ENCODE measurements around the gene RHNO1.

The RHNO1 gene

DNA sequence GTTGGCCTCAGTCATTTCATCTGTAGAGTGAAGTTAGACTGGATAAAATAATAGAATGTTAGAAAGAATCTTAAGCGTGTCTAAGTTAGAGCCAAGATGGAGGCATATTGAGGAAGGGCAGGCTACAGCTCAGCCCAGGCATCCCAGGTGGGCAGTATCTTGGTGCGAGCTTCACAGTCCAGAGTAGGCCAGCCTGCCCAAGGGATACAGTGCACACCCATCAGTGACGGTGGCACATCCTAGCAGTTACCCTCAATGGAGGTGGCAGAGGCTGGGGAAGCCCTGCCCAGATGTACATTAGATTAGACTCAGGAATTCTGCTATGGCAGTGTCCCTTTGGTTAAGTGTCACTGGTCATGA, 35.2 kb downstream of the RHNO1 start:
- no peak for DNase-seq

DNA sequence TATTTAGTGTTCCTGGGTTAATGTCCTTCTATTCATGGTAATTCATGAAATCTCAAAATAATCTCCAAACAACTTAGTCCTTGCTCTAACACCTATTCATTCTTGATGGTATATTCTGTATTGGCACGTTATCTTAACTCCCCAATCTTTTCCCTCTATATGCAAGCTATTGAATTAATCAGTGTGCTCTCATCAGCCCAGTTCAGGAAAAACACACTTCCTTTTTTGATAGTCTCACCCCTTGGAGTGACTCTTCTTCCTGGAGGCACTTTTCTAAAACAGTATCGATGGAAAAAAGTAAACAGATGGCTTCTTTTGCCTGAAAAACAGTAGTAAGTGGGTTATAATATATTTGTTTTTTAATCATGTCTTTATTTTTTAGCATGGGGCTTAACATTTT, 42.2 kb downstream of the RHNO1 start:
- DNase-seq, result no peak

DNA sequence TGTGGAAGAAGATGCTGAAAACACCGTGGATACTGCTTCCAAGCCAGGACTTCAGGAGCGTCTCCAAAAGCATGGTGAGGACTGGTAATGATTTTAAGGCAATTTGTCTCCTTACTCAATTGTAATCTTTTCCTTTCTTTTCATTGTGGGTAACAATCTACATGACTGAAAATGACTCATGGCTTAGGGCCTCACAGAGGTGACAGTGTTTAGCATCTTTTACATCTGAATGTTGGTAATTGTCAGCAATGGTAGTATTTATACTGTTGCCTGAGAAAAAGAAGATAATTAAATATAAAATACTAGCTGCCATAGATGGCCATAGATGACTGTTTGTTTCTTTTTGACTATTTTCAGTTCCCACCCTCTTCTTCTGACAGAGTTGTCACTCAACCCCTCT, 45.3 kb downstream of the RHNO1 start:
- DNase-seq, result no peak

DNA sequence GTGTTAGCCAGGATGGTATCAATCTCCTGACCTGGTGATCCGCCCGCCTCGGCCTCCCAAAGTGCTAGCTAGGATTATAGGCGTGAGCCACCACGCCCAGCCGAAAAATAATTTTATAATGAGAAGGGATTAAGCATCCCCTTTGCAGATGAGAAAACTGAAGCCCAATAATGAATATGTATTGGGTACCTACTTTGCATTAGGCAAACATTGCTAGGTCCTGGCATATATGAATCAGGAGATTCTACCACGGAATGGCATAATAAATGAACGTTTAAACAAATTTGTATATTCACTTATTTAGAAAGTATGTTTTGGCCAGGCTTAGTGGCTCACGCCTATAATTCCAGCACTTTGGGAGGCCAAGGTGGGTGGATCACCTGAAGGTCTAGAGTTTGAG, 46.0 kb downstream of the RHNO1 start:
- DNase-seq, result no peak

DNA sequence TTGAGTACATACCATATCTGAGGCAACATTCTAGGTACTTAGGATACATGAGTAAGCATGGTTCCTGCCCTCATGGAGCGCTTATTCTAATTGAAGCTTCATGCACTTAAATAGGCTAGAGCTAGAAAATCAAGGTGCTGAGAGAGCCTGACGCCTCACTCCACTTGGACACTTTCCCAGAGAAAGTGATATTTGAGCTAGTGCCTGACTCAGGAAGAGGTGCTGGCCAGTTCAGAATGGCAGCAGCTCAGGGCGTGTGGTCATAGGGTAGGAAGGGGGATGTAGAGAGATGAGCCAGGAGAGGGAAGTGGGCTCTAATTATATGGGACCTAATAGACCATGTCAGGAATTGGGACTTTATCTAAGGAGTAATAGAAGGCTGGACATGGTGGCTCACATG, 47.0 kb downstream of the RHNO1 start:
- no peak for DNase-seq

DNA sequence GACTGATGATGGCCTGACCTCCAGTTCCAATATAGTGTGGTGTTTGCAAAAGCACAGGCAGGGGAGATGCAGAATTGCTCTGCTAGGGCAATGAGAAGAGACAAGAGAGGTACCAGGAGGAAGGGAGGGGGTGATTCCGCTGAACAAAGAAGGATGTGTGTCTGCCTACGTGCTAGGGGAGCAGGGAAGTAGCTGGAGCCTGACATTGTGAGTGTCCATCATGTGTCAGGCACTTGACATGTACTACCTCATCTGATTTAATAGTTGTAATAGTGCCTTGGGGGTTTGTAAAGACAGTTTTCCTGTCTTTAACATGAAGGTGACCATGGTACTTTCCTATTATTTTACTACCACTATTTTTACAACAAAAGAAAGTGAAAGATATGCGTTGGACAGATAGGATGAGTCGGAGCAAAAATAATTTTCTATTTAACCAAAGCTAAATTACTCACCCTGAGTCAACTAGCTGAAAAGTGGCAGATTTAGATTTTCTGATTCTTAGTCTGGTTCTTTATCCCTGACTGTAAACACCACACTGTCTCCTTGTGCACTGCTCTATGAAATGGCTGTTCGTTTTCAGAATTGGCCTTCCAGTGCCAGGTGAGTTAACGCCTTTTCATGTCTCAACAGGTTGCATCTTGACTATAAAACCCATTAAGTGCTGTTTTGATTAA, 48.4 kb downstream of the RHNO1 start:
- DNase-seq, result no peak

DNA sequence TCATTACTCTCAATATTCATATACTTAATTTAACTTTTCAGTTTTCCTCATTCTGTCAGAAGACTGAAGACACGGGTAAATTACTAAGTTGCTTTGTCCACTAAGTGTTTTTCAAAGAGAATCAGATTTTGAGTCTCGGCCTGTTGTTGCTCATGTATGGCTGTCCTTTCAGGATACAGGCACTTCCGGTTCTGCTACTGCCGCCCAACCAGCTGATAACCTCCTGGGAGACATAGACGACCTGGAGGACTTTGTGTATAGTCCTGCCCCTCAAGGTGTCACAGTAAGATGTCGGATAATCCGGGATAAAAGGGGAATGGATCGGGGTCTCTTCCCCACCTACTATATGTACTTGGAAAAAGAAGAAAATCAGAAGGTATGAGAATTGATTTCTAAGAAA, 53.8 kb downstream of the RHNO1 start:
- DNase-seq, result no peak

DNA sequence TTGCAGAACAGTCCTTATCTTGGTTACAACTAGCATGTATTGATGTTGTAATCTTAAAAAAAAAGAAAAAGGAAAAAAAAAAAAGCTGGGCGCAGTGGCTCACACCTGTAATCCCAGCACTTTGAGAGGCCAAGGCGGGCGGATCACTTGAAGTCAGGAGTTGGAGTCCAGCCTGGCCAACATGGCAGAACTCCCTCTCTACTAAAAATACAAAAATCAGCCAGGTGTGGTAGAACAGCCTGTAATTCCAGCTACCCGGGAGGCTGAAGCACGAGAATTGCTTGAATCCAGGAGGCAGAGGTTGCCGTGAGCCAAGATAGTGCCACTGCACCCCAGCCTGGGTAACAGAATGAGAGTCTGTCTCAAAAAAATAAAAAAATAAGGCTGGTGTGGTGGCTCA, 56.6 kb downstream of the RHNO1 start:
- DNase-seq, result no peak

DNA sequence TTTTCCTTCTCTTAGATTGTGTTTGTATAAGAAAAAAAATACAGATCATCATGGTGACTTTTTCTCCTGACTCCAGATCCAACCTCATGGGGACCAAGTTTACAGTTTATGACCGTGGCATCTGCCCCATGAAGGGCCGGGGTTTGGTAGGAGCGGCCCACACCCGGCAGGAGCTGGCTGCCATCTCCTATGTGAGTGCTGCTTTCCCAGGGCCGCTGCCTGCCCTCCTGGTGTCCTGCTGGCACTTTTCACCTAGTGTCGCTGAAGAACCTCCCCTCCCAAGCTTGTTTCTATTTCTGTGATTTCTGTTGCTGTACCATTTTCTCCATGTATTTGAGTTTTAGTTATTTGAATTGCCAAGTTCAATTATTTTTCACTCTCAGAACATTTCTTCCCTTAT, 57.3 kb downstream of the RHNO1 start:
- no peak for DNase-seq

DNA sequence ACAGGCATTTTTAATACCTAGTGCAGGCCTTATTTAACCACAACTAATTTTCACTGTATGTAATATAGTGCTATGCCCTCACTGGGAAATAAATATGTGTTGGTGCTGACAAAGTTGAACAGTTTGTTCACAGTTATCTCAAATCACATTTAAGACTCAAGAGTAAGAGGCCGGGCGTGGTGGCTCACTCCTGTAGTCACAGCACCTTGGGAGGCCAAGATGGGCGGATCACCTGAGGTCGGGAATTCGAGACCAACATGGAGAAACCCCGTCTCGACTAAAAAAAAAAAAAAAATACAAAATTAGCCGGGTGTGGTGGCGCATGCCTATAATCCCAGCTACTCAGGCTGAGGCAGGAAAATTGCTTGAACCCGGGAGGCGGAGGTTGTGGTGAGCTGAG, 59.3 kb downstream of the RHNO1 start:
- DNase-seq, result no peak

DNA sequence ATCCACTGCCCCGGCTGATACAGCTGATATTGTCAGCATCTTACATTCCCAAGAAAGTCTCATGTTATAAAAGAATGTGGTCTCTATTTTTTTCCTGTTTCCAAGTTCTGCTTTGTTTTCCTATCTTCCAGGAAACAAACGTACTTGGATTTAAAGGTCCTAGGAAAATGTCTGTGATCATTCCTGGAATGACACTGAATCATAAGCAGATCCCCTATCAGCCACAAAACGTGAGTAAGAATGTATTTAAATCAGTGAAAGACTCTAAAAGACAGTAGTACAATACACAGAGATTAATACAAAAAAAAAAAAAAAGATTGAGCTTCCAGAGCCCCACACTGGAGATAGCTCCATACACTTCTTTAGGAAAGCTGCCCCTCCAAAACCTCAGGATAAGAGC, 60.5 kb downstream of the RHNO1 start:
- DNase-seq, result no peak

All from stimulated activated naive CD4-positive, alpha-beta T cell treated with Interleukin-2 at 50 U/mL for 16 hours (primary cell).